Activated B cell treated with CpG ODN at 0.5 μM for 24 hours (primary cell): Measurements from ENCODE around the gene COQ10A. TPM values are rescaled to one million over a fixed set of nuclear protein-coding genes. Genes with fewer than 3 reads are reported as not detected.

ENCODE experiments used
- ATAC-seq: fragments of 200-7000 bp; cut with Tn5 transposase; one replicate; pipeline ENCODE4 v1.10.0; 2021; ENCODE audit warnings: low read depth, mild to moderate bottlenecking, moderate library complexity
- CTCF ChIA-PET: fragments of 350-600 bp; sonication (Branson Sonifier 250); formaldehyde crosslinking; loops from one replicate; lab custom pipeline; 2021; ENCODE audit warnings: antibody characterized with exemption; lab: Charles Lee
- POLR2A ChIA-PET: fragments of 350-600 bp; sonication (Branson Sonifier 250); formaldehyde crosslinking; loops from one replicate; lab custom pipeline; 2021; ENCODE audit warnings: antibody characterized with exemption; lab: Charles Lee
- DNase-seq: peaks from one replicate; pipeline ENCODE4 v3.0.0; 2022
- H3K27ac Mint-ChIP-seq: one replicate; pipeline ENCODE4 v1.8.0; 2020; ENCODE audit warnings: mixed read lengths
- H3K27me3 Mint-ChIP-seq: one replicate; pipeline ENCODE4 v1.8.0; 2021; ENCODE audit warnings: mixed read lengths
- H3K36me3 Mint-ChIP-seq: one replicate; pipeline ENCODE4 v1.8.0; 2021; ENCODE audit warnings: low read depth, mixed read lengths
- H3K4me1 Mint-ChIP-seq: one replicate; pipeline ENCODE4 v1.8.0; 2021; ENCODE audit warnings: mixed read lengths
- H3K4me3 Mint-ChIP-seq: one replicate; pipeline ENCODE4 v1.8.0; 2020; ENCODE audit warnings: mild to moderate bottlenecking, mixed read lengths
- H3K9me3 Mint-ChIP-seq: one replicate; pipeline ENCODE4 v1.8.0; 2020; ENCODE audit warnings: mixed read lengths
- CTCF ChIP-seq: fragments of 200-600 bp; IDR thresholded peaks from one replicate; pipeline ENCODE4 v1.8.0; 2022; ENCODE audit warnings: antibody characterized with exemption, mild to moderate bottlenecking
- intact Hi-C: fragments of 100-400 bp; cut with micrococcal nuclease; formaldehyde crosslinking; loops from one replicate; pipeline ENCODE4 v1.15.1; 2024
- total RNA-seq: library from RNA; stranded (reverse); gene quantifications from 2 replicates; pipeline ENCODE4 v1.2.3, GENCODE V29; 2022

The COQ10A gene
- 30.2 and 35.6 TPM in 2 replicates for total RNA-seq

GRCh38 chr12:56266693-56267442, at the start of gene COQ10A:
Gene COQ10A, plus strand, starts transcription at chr12:56266942. Its CDS starts 177 bp downstream, at chr12:56267119.
- DNase-seq: peak; percentile 90
- intact Hi-C loops: loop anchor here (1.0 to 2.0 kb wide), 10 partner anchors 9 to 338 kb away; partner anchors contain the start of genes ANKRD52, CS, IL23A and RNF41
- Mint-ChIP-seq H3K27me3 (no peaks in the 10 kb centered on the region), H3K9me3 (no peaks in the 10 kb centered on the region), H3K4me1 (peaks cover 18% of the 10 kb centered on the region), H3K27ac (peak within 1 kb of the TSS; percentile 93), H3K36me3 (peaks cover 34% of the 10 kb centered on the region), H3K4me3 (peak within 1 kb of the TSS; percentile 93)
- CTCF ChIA-PET: interaction anchor here (0.6 to 3.2 kb wide), 8 partner anchors 9 to 293 kb away, joined by 3 to 10 read pairs (median 4); partner anchors contain the start of genes ANKRD52, RAB5B and SMARCC2
- peak; percentile 90 for ATAC-seq
- no peak for TF ChIP-seq CTCF
- POLR2A ChIA-PET: interaction anchor here (0.5 to 2.3 kb wide), 28 partner anchors 9 to 528 kb away, joined by 3 to 25 read pairs (median 4); partner anchors contain the start of genes ANKRD52, CNPY2, CS and ESYT1

GRCh38 chr12:56219840-56220239, 46.9 kb upstream of the COQ10A start:
- no peak for TF ChIP-seq CTCF
- peaks cover 38% of the 10 kb centered on the region for H3K36me3 Mint-ChIP-seq
- DNase-seq: no peak
- H3K27me3 Mint-ChIP-seq: no peaks in the 10 kb centered on the region
- peak overlapping the region; percentile 52 for H3K4me3 Mint-ChIP-seq
- peaks cover 51% of the 10 kb centered on the region for H3K4me1 Mint-ChIP-seq
- H3K27ac Mint-ChIP-seq: no peak overlapping the region
- intact Hi-C loops: loop anchor here (2.0 to 5.0 kb wide), 4 partner anchors 47 to 1301 kb away; partner anchors contain the start of genes COQ10A, DDIT3, PYM1 and RAB5B
- ChIA-PET CTCF (interaction anchor here (3.9 to 4.0 kb wide), 3 partner anchors 14 to 100 kb away, joined by 34 to 52 read pairs (median 40); partner anchors contain the start of genes SMARCC2 and ZC3H10), POLR2A (interaction anchor here (0.7 to 4.0 kb wide), 9 partner anchors 14 to 230 kb away, joined by 6 to 111 read pairs (median 25); partner anchors contain the start of genes ANKRD52, COQ10A, ESYT1 and MYL6)
- no peak for ATAC-seq
- H3K9me3 Mint-ChIP-seq: no peaks in the 10 kb centered on the region

- Mint-ChIP-seq H3K27ac (peak overlapping the region; percentile 98), H3K36me3 (peaks cover 30% of the 10 kb centered on the region), H3K4me3 (peak overlapping the region; percentile 99), H3K27me3 (no peaks in the 10 kb centered on the region), H3K9me3 (no peaks in the 10 kb centered on the region), H3K4me1 (peaks cover 57% of the 10 kb centered on the region)
- ChIA-PET POLR2A (interaction anchor here (0.7 to 4.0 kb wide), 25 partner anchors 9 to 938 kb away, joined by 3 to 111 read pairs (median 8); partner anchors contain the start of genes ANKRD52, BLOC1S1, CNPY2 and COQ10A), CTCF (interaction anchor here (0.9 to 4.0 kb wide), 7 partner anchors 15 to 416 kb away, joined by 3 to 52 read pairs (median 8); partner anchors contain the start of genes ANKRD52, SMARCC2 and ZC3H10)
- TF ChIP-seq CTCF: no peak
- ATAC-seq (peak; percentile 13), DNase-seq (peak; percentile 21)
- intact Hi-C loops: loop anchor here (1.0 to 5.0 kb wide), 8 partner anchors 46 to 1300 kb away; partner anchors contain the start of genes COQ10A, CS, DDIT3 and MYL6
Measured at GRCh38 chr12:56220611-56221231, 46.0 kb upstream of the COQ10A start.

GRCh38 chr12:56221232-56221756, 45.4 kb upstream of the COQ10A start:
- ATAC-seq (peak; percentile 23), DNase-seq (no peak)
- no peaks in the 10 kb centered on the region for H3K9me3 Mint-ChIP-seq
- H3K27ac Mint-ChIP-seq: peak overlapping the region; percentile 98
- no peaks in the 10 kb centered on the region for H3K27me3 Mint-ChIP-seq
- no peak for TF ChIP-seq CTCF
- peaks cover 28% of the 10 kb centered on the region for H3K36me3 Mint-ChIP-seq
- H3K4me3 Mint-ChIP-seq: peak overlapping the region; percentile 99
- CTCF ChIA-PET: interaction anchor here (0.6 to 4.0 kb wide), 13 partner anchors 12 to 483 kb away, joined by 3 to 52 read pairs (median 6); partner anchors contain the start of genes ANKRD52, ESYT1, GLS2 and PA2G4
- peaks cover 55% of the 10 kb centered on the region for H3K4me1 Mint-ChIP-seq
- POLR2A ChIA-PET: interaction anchor here (0.7 to 4.0 kb wide), 40 partner anchors 9 to 939 kb away, joined by 3 to 111 read pairs (median 6); partner anchors contain the start of genes ANKRD52, BLOC1S1, CD63 and CNPY2
- intact Hi-C loops: loop anchor here (1.0 to 5.0 kb wide), 8 partner anchors 46 to 1300 kb away; partner anchors contain the start of genes COQ10A, CS, DDIT3 and MYL6
